Large intestine (tissue), 3 donors: Measurements from ENCODE around the gene UQCC3. TPM values are rescaled to one million over a fixed set of nuclear protein-coding genes. Genes with fewer than 3 reads are reported as not detected.

ENCODE experiments used
- DNase-seq, 2 donors: peaks; one replicate each; pipeline versions ENCODE4 v3.0.0 to v3.0.0-alpha.2; 2013
- H3K27ac ChIP-seq: one replicate; pipeline ENCODE4 v1.5.1; 2013; ENCODE audit warnings: low read length
- H3K27me3 ChIP-seq: 2 replicates; pipeline ENCODE4 v1.6.1; 2013; ENCODE audit warnings: low read length; ENCODE audit not compliant: control insufficient read depth, insufficient read depth
- H3K36me3 ChIP-seq: 2 replicates; pipeline ENCODE4 v1.6.1; 2013; ENCODE audit warnings: low read length; ENCODE audit not compliant: control insufficient read depth, insufficient read depth
- H3K4me1 ChIP-seq: one replicate; pipeline ENCODE4 v1.6.1; 2013; ENCODE audit warnings: low read length; ENCODE audit not compliant: control insufficient read depth, insufficient read depth
- H3K4me3 ChIP-seq: one replicate; pipeline ENCODE4 v1.5.1; 2013; ENCODE audit warnings: low read length
- H3K9me3 ChIP-seq: one replicate; pipeline ENCODE4 v1.6.1; 2013; ENCODE audit warnings: mild to moderate bottlenecking, low read depth, low read length, moderate library complexity; ENCODE audit not compliant: control insufficient read depth
- WGBS: methylation state at CpG from one replicate; pipeline ENCODE4 v1.1.5; 2013; ENCODE audit warnings: low lambda C conversion rate; ENCODE audit not compliant: insufficient coverage; 5-methylcytosine and 5-hydroxymethylcytosine counted together
- polyA plus RNA-seq: library from polyadenylated mRNA; unstranded; fragments of 120-200 nt; gene quantifications from one replicate; pipeline ENCODE4 v1.2.1, GENCODE V29; 2013

The UQCC3 gene
- polyA plus RNA-seq, 1 donor: 10.4 TPM

GRCh38 chr11:62712276-62712812, 40.9 kb downstream of the UQCC3 start:
- Histone ChIP-seq H3K27ac (peak overlapping the region; percentile 72), H3K9me3 (no peaks in the 10 kb centered on the region), H3K4me1 (peaks cover 73% of the 10 kb centered on the region), H3K27me3 (no peaks in the 10 kb centered on the region), H3K36me3 (peaks cover 55% of the 10 kb centered on the region), H3K4me3 (no peak overlapping the region)
- DNase-seq: no peak
- 80% methylated on average over 1 of the region's 6 CpGs for WGBS

- no peaks in the 10 kb centered on the region for H3K9me3 ChIP-seq
- peaks cover 58% of the 10 kb centered on the region for H3K36me3 ChIP-seq
- 33% methylated on average over 2 of the region's 3 CpGs for whole genome bisulfite sequencing
- no peaks in the 10 kb centered on the region for H3K27me3 ChIP-seq
- H3K27ac ChIP-seq: peak overlapping the region; percentile 72
- DNase-seq: peak in 1 of 2 donors; percentile 42
- H3K4me1 ChIP-seq: peaks cover 68% of the 10 kb centered on the region
- no peak overlapping the region for H3K4me3 ChIP-seq
Measured at GRCh38 chr11:62712861-62713260, 41.4 kb downstream of the UQCC3 start.

GRCh38 chr11:62713343-62713742, 41.9 kb downstream of the UQCC3 start:
- Histone ChIP-seq H3K4me1 (peaks cover 64% of the 10 kb centered on the region), H3K9me3 (no peaks in the 10 kb centered on the region), H3K36me3 (peaks cover 62% of the 10 kb centered on the region), H3K27ac (peak overlapping the region; percentile 72), H3K27me3 (no peaks in the 10 kb centered on the region), H3K4me3 (no peak overlapping the region)
- DNase-seq: peak; percentile 90 to 94
- WGBS: no CpG with 5 or more reads among the region's 2 CpGs

GRCh38 chr11:62715150-62716130, 44.0 kb downstream of the UQCC3 start:
- H3K4me1 ChIP-seq: peaks cover 51% of the 10 kb centered on the region
- WGBS: 96% methylated on average over 5 of the region's 24 CpGs

GRCh38 chr11:62716206-62716605, 44.7 kb downstream of the UQCC3 start:
- H3K4me1 ChIP-seq: peaks cover 50% of the 10 kb centered on the region
- no peak overlapping the region for H3K27ac ChIP-seq
- peak in 1 of 2 donors; percentile 49 for DNase-seq
- peaks cover 81% of the 10 kb centered on the region for H3K36me3 ChIP-seq
- WGBS: 100% methylated on average over 2 of the region's 5 CpGs
- no peaks in the 10 kb centered on the region for H3K9me3 ChIP-seq
- H3K27me3 ChIP-seq: no peaks in the 10 kb centered on the region
- H3K4me3 ChIP-seq: no peak overlapping the region

More at GRCh38 chr11:62715150-62716130, 44.0 kb downstream of the UQCC3 start:
- DNase-seq: no peak
- peaks cover 79% of the 10 kb centered on the region for H3K36me3 ChIP-seq
- H3K27ac ChIP-seq: no peak overlapping the region
- no peak overlapping the region for H3K4me3 ChIP-seq
- H3K27me3 ChIP-seq: no peaks in the 10 kb centered on the region
- no peaks in the 10 kb centered on the region for H3K9me3 ChIP-seq

- 100% methylated on average over 9 of the region's 11 CpGs for WGBS
- Histone ChIP-seq H3K4me3 (no peak overlapping the region), H3K27me3 (no peaks in the 10 kb centered on the region), H3K9me3 (no peaks in the 10 kb centered on the region), H3K27ac (no peak overlapping the region), H3K36me3 (peaks cover 82% of the 10 kb centered on the region), H3K4me1 (peaks cover 44% of the 10 kb centered on the region)
- no peak for DNase-seq
Measured at GRCh38 chr11:62716816-62717215, 45.3 kb downstream of the UQCC3 start.

- Histone ChIP-seq H3K9me3 (no peaks in the 10 kb centered on the region), H3K27ac (no peak overlapping the region), H3K4me3 (no peak overlapping the region), H3K27me3 (no peaks in the 10 kb centered on the region), H3K4me1 (peaks cover 21% of the 10 kb centered on the region), H3K36me3 (peaks cover 93% of the 10 kb centered on the region)
- WGBS: no CpG with 5 or more reads among the region's 2 CpGs
- DNase-seq: no peak
Measured at GRCh38 chr11:62719302-62719978, 48.0 kb downstream of the UQCC3 start.

- no peak overlapping the region for H3K27ac ChIP-seq
- H3K36me3 ChIP-seq: peaks cover 70% of the 10 kb centered on the region
- H3K9me3 ChIP-seq: no peaks in the 10 kb centered on the region
- 80% methylated on average over 1 of the region's 7 CpGs for WGBS
- no peak overlapping the region for H3K4me3 ChIP-seq
- DNase-seq: no peak
- H3K27me3 ChIP-seq: no peaks in the 10 kb centered on the region
- H3K4me1 ChIP-seq: peaks cover under 1% of the 10 kb centered on the region
Measured at GRCh38 chr11:62721994-62722393, 50.5 kb downstream of the UQCC3 start.
